ENCODE results near the gene RLN2.
A peak's percentile ranks its signal among the peaks of the same experiment; 100 is the strongest.
"Not testable (repeated sequence)": the region's sequence is repeated elsewhere in the genome, so short reads cannot be mapped to it uniquely, and the experiment has no call there.

Gene RLN2

DNA sequence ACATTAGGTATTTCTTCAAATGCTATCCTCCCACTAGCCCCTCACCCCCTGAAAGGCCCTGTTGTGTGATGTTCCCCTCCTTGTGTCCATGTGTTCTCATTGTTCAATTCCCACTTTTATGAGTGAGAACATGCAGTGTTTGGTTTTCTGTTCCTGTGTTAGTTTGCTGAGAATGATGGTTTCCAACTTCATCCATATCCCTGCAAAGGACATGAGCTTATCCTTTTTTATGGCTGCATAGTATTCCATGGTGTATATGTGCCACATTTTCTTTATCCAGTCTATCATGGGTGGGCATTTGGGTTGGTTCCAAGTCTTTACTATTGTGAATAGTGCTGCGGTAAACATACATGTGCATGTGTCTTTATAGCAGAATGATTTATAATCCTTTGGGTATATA lies 11.9 kb upstream of the RLN2 start:
- no CpG with 5 or more reads among the region's 1 CpG for WGBS, 2 experiments (ENCODE audit: insufficient coverage in 2 of 2)
- H3K9me3 ChIP-seq (ENCODE audit: control insufficient read depth, low read length) = peaks cover 13% of the 10 kb centered on the region
- not testable (repeated sequence) for H3K4me1 ChIP-seq (ENCODE audit: control insufficient read depth, insufficient read depth, low read length, poor library complexity, severe bottlenecking); H3K4me3 ChIP-seq (ENCODE audit: extremely low read depth, insufficient read depth, low read length, poor library complexity, severe bottlenecking); H3K36me3 ChIP-seq (ENCODE audit: control insufficient read depth, insufficient read depth, low read length); H3K27ac ChIP-seq (ENCODE audit: low read depth, low read length, severe bottlenecking)

DNA sequence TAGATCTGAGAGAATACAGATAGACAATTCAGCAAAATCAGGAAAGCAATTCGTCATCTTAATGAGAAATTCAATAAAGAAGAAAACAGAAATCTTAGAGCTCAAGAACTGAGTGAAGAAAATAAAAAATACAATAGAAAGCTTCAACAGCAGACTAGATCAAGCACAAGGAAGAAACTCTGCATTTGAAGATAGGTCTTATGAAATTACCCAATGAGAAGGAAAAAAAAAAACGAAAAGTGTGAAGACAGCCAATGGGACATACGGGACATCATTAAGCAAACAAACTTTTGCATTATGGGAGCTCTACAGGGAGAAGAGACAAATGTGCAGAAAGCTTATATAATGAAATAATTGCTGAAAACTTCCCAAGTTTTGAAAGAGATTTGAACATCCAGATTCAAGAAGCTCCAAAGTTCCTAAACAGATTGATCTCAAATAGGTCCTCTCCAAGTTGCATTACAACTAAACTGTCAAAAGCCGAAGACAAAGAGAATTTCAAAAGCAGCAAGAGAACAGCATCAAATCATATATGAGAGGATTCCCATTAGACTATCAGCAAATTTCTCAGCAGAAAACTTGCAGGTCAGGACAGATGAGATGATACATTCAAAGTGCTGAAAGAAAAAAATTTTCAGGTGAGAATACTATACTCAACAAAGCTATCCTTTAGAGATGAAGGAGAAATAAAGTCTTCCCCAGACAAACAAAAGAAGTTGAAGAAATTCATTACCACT lies 10.8 kb upstream of the RLN2 start:
- Histone ChIP-seq H3K36me3 (ENCODE audit: control insufficient read depth, insufficient read depth, low read length) (no peaks in the 10 kb centered on the region), H3K4me3 (ENCODE audit: extremely low read depth, insufficient read depth, low read length, poor library complexity, severe bottlenecking) (no peak overlapping the region), H3K9me3 (ENCODE audit: control insufficient read depth, low read length) (peaks cover 13% of the 10 kb centered on the region), H3K27ac (ENCODE audit: low read depth, low read length, severe bottlenecking) (no peak overlapping the region), H3K4me1 (ENCODE audit: control insufficient read depth, insufficient read depth, low read length, poor library complexity, severe bottlenecking) (no peaks in the 10 kb centered on the region)
- 100% methylated on average over 2 of the region's 4 CpGs; no CpG with 5 or more reads in 1 of the 2 experiments for WGBS, 2 experiments (ENCODE audit: insufficient coverage in 2 of 2)

DNA sequence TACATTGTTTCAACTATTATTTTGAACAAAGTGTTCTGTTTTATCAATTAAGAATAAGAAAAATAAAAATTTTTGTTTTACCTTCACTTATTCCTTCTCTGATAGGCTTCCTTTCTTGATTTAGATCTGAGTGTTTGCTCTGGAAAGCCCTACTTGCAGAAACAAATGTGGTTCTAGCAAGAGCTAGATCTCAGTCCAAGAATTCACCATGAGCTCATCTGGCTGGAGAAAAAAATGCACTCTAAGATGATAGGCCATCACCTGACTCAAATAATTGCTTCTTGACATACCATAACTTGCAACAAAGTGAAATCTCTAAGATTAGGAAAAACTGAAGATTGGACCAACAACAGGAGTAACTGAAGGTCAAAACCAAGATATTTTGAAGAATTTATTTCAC lies 6.3 kb upstream of the RLN2 start:
- Histone ChIP-seq H3K36me3 (ENCODE audit: control insufficient read depth, insufficient read depth, low read length) (no peaks in the 10 kb centered on the region), H3K27ac (ENCODE audit: low read depth, low read length, severe bottlenecking) (no peak overlapping the region), H3K9me3 (ENCODE audit: control insufficient read depth, low read length) (peaks cover 10% of the 10 kb centered on the region), H3K4me1 (ENCODE audit: control insufficient read depth, insufficient read depth, low read length, poor library complexity, severe bottlenecking) (peaks cover 4% of the 10 kb centered on the region), H3K4me3 (ENCODE audit: extremely low read depth, insufficient read depth, low read length, poor library complexity, severe bottlenecking) (no peak overlapping the region)

DNA sequence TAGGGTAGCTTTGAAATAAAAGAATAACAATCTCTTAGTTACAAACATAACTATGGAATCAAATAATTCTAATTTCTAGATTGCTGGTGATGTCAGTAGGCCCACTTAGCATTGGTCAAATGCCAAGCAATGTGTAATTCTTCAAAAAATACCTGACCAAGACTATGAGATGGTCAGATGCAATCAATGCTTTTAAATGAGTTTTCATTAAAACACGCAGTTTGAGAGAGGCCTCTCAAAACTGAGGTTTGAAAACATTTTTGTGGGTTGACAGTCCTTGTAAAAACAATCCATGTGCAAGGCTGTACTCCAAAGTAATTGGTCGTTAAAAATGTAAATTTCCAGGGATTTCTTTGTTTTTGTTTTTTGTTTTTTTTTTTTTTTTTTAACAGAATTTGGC lies 1.2 kb upstream of the RLN2 start:
- WGBS, 2 experiments (ENCODE audit: insufficient coverage in 2 of 2) = 65 to 77% methylated on average over 2 of the region's 2 CpGs
- H3K4me1 ChIP-seq (ENCODE audit: control insufficient read depth, insufficient read depth, low read length, poor library complexity, severe bottlenecking) = peaks cover 4% of the 10 kb centered on the region
- H3K36me3 ChIP-seq (ENCODE audit: control insufficient read depth, insufficient read depth, low read length) = no peaks in the 10 kb centered on the region
- no peaks in the 10 kb centered on the region for H3K9me3 ChIP-seq (ENCODE audit: control insufficient read depth, low read length)
- H3K27ac ChIP-seq (ENCODE audit: low read depth, low read length, severe bottlenecking) = no peak overlapping the region
- no peak overlapping the region for H3K4me3 ChIP-seq (ENCODE audit: extremely low read depth, insufficient read depth, low read length, poor library complexity, severe bottlenecking)

DNA sequence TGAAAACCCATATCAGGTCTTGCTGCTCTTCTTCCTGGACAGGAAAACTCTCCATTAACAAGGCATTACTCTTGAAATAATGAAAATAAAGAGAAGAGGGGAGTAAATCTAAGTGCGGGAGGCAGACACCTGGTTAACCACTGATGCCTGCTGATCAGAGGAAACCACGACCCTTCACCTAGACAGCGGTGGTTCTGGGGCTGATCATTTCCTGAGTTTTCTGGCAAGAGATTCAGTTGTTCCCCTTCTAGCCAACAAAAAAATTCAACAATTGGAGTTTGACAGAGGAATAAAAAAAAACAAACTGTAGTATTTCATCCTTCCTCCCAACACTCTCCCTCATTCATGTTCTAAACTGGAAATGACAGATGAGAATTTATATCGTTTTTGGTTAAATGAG lies 3.0 kb downstream of the RLN2 start:
- H3K4me3 ChIP-seq (ENCODE audit: extremely low read depth, insufficient read depth, low read length, poor library complexity, severe bottlenecking) = no peak overlapping the region
- 100% methylated on average over 1 of the region's 4 CpGs; no CpG with 5 or more reads in 1 of the 2 experiments for WGBS, 2 experiments (ENCODE audit: insufficient coverage in 2 of 2)
- H3K4me1 ChIP-seq (ENCODE audit: control insufficient read depth, insufficient read depth, low read length, poor library complexity, severe bottlenecking) = no peaks in the 10 kb centered on the region
- H3K27ac ChIP-seq (ENCODE audit: low read depth, low read length, severe bottlenecking) = no peak overlapping the region
- H3K9me3 ChIP-seq (ENCODE audit: control insufficient read depth, low read length) = no peaks in the 10 kb centered on the region
- H3K36me3 ChIP-seq (ENCODE audit: control insufficient read depth, insufficient read depth, low read length) = no peaks in the 10 kb centered on the region

DNA sequence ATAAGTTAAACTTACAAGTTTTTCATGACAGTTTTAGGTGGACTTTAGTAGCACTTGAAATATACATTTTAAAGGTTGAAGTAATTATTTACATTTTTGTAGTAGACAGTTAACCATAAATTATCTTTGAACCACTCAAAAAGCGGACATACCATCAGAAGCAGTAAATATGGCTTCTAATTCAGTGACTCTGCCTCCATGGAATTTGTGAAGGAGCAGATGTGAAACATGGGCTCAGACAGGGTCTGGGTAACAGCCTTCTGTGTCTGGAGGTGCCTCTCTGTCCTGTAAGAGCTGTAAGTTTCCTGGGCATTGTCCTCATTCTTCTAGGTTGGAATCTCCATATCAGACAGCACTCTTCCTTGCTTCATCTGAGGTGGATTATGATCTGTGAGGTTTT lies 12.4 kb downstream of the RLN2 start:
- H3K4me1 ChIP-seq (ENCODE audit: control insufficient read depth, insufficient read depth, low read length, poor library complexity, severe bottlenecking) = peaks cover 5% of the 10 kb centered on the region
- H3K4me3 ChIP-seq (ENCODE audit: extremely low read depth, insufficient read depth, low read length, poor library complexity, severe bottlenecking) = no peak overlapping the region
- WGBS, 2 experiments (ENCODE audit: insufficient coverage in 2 of 2) = no CpG with 5 or more reads among the region's 1 CpG
- H3K27ac ChIP-seq (ENCODE audit: low read depth, low read length, severe bottlenecking) = no peak overlapping the region
- no peaks in the 10 kb centered on the region for H3K36me3 ChIP-seq (ENCODE audit: control insufficient read depth, insufficient read depth, low read length)
- no peaks in the 10 kb centered on the region for H3K9me3 ChIP-seq (ENCODE audit: control insufficient read depth, low read length)

DNA sequence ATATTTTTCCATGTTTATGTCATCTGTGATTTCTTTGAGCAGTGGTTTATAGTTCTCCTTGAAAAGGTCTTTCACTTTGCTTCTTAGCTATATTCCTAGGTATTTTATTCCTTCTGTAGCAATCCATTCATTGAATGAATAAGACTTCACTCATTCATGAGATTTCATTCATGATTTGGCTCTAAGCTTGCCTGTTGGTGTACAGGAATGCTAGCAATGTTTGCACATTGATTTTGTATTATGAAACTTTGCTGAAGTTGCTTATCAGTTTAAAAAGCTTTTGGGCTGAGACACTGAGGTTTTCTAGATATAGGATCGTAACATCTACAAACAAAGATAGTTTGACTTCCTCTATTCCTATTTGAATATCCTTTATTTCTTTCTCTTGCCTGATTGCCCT lies 15.9 kb downstream of the RLN2 start:
- H3K27ac ChIP-seq (ENCODE audit: low read depth, low read length, severe bottlenecking) = no peak overlapping the region
- no peak overlapping the region for H3K4me3 ChIP-seq (ENCODE audit: extremely low read depth, insufficient read depth, low read length, poor library complexity, severe bottlenecking)
- peaks cover 2% of the 10 kb centered on the region for H3K4me1 ChIP-seq (ENCODE audit: control insufficient read depth, insufficient read depth, low read length, poor library complexity, severe bottlenecking)
- no peaks in the 10 kb centered on the region for H3K9me3 ChIP-seq (ENCODE audit: control insufficient read depth, low read length)
- no CpG with 5 or more reads among the region's 1 CpG for WGBS, 2 experiments (ENCODE audit: insufficient coverage in 2 of 2)
- H3K36me3 ChIP-seq (ENCODE audit: control insufficient read depth, insufficient read depth, low read length) = no peaks in the 10 kb centered on the region

DNA sequence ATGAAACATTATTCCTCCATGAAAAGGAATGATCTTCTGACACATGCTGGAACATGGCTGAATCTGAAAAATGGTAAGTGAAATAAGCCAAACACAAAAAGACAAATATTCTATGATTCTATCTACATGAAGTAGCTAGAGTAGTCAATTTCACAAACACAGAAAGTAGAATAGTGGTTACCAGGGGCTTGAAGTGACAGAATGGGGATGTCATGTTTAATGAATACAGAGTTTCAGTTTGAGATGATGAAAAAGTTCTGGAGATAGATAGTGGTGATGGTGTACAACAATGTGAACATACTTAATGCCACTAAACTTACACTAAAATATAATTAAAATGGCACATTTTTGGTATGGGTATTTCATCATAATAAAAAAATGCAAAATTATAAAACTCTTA lies 18.3 kb downstream of the RLN2 start:
- H3K36me3 ChIP-seq (ENCODE audit: control insufficient read depth, insufficient read depth, low read length) = no peaks in the 10 kb centered on the region
- no peak overlapping the region for H3K4me3 ChIP-seq (ENCODE audit: extremely low read depth, insufficient read depth, low read length, poor library complexity, severe bottlenecking)
- no peak overlapping the region for H3K27ac ChIP-seq (ENCODE audit: low read depth, low read length, severe bottlenecking)
- no peaks in the 10 kb centered on the region for H3K9me3 ChIP-seq (ENCODE audit: control insufficient read depth, low read length)
- no peaks in the 10 kb centered on the region for H3K4me1 ChIP-seq (ENCODE audit: control insufficient read depth, insufficient read depth, low read length, poor library complexity, severe bottlenecking)

DNA sequence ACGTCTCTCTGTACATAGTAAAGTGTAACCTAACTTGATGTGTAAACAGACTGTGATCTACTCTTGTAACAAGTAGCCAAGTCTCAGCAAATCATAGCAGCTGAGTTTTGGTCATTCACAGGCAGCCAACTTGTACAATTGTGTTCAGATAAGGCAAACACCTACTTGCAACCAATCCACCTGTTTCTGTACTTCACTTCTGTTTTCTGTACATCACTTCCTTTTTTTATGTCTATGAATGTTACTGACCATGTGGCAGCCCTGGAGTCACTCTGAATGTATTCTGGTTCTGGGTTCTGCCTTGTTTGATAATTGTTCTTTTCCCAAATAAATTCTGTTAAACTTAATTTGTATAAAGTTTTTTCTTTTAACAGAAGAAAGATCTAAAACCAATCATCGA lies 26.0 kb downstream of the RLN2 start:
- Histone ChIP-seq H3K27ac (ENCODE audit: low read depth, low read length, severe bottlenecking) (no peak overlapping the region), H3K4me1 (ENCODE audit: control insufficient read depth, insufficient read depth, low read length, poor library complexity, severe bottlenecking) (no peaks in the 10 kb centered on the region), H3K4me3 (ENCODE audit: extremely low read depth, insufficient read depth, low read length, poor library complexity, severe bottlenecking) (no peak overlapping the region), H3K36me3 (ENCODE audit: control insufficient read depth, insufficient read depth, low read length) (no peaks in the 10 kb centered on the region), H3K9me3 (ENCODE audit: control insufficient read depth, low read length) (no peaks in the 10 kb centered on the region)
- no CpG with 5 or more reads among the region's 2 CpGs for WGBS, 2 experiments (ENCODE audit: insufficient coverage in 2 of 2)

DNA sequence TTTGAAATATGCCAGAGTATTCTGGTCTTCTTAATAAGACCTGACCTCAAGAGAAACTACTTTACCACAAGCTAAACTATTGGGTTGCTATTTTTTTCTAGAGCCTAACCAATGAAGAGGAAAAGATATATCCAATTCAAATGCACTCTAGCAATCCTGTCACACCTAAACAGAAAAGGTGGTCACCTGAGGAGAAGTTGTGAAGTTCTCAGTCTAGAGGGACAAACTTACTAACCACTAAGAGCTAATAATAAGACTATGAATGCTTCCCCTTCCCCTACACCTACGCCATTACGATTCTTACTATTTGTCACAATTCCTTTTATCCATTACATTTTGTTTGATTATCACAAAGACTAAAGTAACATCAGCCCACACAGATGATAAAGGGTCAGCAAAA lies 29.7 kb downstream of the RLN2 start:
- no peaks in the 10 kb centered on the region for H3K36me3 ChIP-seq (ENCODE audit: control insufficient read depth, insufficient read depth, low read length)
- H3K9me3 ChIP-seq (ENCODE audit: control insufficient read depth, low read length) = no peaks in the 10 kb centered on the region
- WGBS, 2 experiments (ENCODE audit: insufficient coverage in 2 of 2) = 100% methylated on average over 2 of the region's 2 CpGs; no CpG with 5 or more reads in 1 of the 2 experiments
- no peak overlapping the region for H3K4me3 ChIP-seq (ENCODE audit: extremely low read depth, insufficient read depth, low read length, poor library complexity, severe bottlenecking)
- H3K4me1 ChIP-seq (ENCODE audit: control insufficient read depth, insufficient read depth, low read length, poor library complexity, severe bottlenecking) = peaks cover 9% of the 10 kb centered on the region
- H3K27ac ChIP-seq (ENCODE audit: low read depth, low read length, severe bottlenecking) = no peak overlapping the region

DNA sequence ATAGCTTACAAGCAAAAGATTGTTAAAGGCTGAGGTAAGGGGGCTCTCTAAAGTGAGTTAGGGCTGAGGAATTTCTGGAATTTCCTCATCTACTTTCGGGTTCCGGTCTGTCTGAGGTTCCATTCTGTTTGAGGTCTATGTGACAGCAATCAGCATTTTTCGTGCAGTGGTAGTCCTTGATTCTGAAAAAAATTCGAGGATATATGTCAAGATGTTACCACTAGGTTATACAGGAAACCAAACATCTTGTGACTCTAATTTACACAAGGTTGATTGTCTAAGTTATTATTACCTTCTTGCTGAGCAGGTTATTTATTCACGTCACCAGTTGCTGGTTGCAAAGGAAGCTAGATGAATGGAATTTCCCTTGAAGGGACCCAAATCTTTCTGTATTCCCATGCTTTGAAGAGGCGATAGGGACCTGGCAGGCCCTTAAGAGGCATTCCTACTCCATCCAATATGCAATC lies 35.2 kb downstream of the RLN2 start:
- peaks cover 20% of the 10 kb centered on the region for H3K4me1 ChIP-seq (ENCODE audit: control insufficient read depth, insufficient read depth, low read length, poor library complexity, severe bottlenecking)
- H3K9me3 ChIP-seq (ENCODE audit: control insufficient read depth, low read length) = no peaks in the 10 kb centered on the region
- peak overlapping the region; percentile 91 for H3K27ac ChIP-seq (ENCODE audit: low read depth, low read length, severe bottlenecking)
- WGBS, 2 experiments (ENCODE audit: insufficient coverage in 2 of 2) = 14% methylated on average over 1 of the region's 6 CpGs; no CpG with 5 or more reads in 1 of the 2 experiments
- H3K36me3 ChIP-seq (ENCODE audit: control insufficient read depth, insufficient read depth, low read length) = no peaks in the 10 kb centered on the region
- no peak overlapping the region for H3K4me3 ChIP-seq (ENCODE audit: extremely low read depth, insufficient read depth, low read length, poor library complexity, severe bottlenecking)
